ENCODE measurements around the gene WDFY1. TPM values are rescaled to one million over a fixed set of nuclear protein-coding genes. Genes with fewer than 3 reads are reported as not detected.

WDFY1 gene, protein sequence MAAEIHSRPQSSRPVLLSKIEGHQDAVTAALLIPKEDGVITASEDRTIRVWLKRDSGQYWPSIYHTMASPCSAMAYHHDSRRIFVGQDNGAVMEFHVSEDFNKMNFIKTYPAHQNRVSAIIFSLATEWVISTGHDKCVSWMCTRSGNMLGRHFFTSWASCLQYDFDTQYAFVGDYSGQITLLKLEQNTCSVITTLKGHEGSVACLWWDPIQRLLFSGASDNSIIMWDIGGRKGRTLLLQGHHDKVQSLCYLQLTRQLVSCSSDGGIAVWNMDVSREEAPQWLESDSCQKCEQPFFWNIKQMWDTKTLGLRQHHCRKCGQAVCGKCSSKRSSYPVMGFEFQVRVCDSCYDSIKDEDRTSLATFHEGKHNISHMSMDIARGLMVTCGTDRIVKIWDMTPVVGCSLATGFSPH
- 154 and 217 TPM in 2 replicates for total RNA-seq

GRCh38 chr2:223944703-223945531 is at the start of gene WDFY1:
WDFY1 (minus strand) TSS chr2:223945335; CDS start chr2:223945284, 51 bp downstream.
- DNase-seq (ENCODE audit: low read depth, low spot score): peak; percentile 66

- DNase-seq (ENCODE audit: low read depth, low spot score): no peak
Observed at GRCh38 chr2:223994562-223995162, 49.5 kb upstream of the WDFY1 start.

GRCh38 chr2:223993634-223994232 is 48.6 kb upstream of the WDFY1 start:
- DNase-seq (ENCODE audit: low read depth, low spot score): peak; percentile 56

DNA sequence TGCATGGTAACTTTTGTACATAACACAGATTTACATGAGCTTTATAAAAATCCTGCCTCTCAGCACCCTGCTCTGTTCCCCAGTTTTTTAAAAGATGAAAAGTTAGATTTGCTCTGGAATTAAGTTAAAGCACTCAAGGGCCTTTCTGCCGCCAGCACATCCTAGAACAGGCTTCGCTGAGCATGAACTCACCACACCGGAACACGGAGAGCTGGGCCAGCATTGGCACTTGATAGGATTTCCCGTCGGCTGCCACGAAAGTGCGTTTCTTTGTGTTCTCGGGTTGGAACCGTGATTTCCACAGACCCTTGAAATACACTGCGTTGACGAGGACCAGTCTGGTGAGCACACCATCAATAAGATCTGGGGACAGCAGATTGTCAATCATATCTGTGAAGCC is 46.5 kb upstream of the WDFY1 start:
- DNase-seq (ENCODE audit: low read depth, low spot score): no peak

- no peak for DNase-seq (ENCODE audit: low read depth, low spot score)
Observed at GRCh38 chr2:223989856-223990232, 44.7 kb upstream of the WDFY1 start.

GRCh38 chr2:223989206-223989855 is 44.2 kb upstream of the WDFY1 start:
- no peak for DNase-seq (ENCODE audit: low read depth, low spot score)

GRCh38 chr2:223981241-223981640 is 36.1 kb upstream of the WDFY1 start:
- DNase-seq (ENCODE audit: low read depth, low spot score): no peak

- DNase-seq (ENCODE audit: low read depth, low spot score): no peak
Observed at GRCh38 chr2:223980803-223981202, 35.7 kb upstream of the WDFY1 start.

DNA sequence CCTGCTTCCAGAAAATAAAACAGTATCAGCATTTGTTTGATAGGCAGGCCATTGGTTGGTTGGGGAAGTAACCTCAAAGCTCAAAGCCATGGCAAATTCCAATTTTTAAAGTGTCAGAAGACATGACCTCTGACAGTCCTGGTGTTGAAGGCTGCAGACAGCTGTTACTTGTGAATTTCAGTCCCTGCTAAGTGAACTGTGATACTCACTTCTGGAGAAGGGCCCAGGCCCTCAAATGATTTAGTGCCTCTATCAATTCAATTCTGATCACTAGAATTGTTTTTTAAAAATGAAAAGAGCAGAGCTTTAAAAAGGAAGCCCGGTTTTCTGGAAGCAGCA is 35.2 kb upstream of the WDFY1 start:
- DNase-seq (ENCODE audit: low read depth, low spot score): no peak

- DNase-seq (ENCODE audit: low read depth, low spot score): no peak
Observed at GRCh38 chr2:223979730-223980396, 34.7 kb upstream of the WDFY1 start.

DNA sequence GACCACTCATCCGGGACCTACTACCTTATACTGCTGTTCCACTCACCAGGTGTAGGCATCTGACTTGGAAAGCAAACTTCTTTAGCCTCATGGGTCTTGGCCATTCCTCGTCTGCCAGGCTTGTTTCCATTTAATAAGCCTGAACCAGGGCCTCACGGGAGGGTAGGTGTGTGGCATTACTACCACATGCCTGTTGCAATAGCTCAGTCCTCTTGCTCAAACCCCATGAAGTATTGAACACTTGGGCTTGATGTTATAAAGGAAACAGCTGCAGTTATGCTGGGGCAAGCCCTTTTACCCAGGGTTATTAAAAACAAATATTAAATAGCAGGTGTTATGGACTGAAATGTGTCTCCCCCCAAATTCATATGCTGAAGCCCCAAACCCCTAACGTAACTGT is 33.3 kb upstream of the WDFY1 start:
- DNase-seq (ENCODE audit: low read depth, low spot score): no peak

DNA sequence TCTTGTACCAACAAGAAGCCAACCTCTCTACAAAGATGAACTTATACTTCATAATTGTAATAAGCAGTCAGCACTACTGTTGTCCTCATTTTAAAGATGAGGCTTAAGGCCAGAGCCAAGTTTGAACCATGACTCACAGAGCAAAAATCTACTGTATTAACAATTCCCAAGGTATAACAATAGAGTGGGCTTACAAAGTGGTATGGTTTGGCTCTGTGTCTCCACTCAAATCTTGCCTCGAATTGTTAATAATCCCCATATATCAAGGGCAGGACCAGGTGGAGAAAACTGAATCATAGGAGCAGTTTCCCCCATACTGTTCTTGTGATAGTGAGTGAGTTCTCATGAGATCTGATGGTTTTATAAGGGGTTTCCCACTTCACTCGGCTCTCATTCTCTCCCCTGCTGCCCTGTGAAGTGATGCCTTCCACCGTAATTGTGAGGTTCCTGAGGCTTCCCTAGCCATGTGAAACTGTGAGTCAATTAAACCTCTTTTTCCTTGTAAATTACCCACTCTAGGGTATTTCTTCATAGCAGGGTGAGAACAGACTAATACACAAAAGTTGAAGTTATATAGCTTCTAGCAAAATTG is 31.6 kb upstream of the WDFY1 start:
- DNase-seq (ENCODE audit: low read depth, low spot score): peak; percentile 53

DNA sequence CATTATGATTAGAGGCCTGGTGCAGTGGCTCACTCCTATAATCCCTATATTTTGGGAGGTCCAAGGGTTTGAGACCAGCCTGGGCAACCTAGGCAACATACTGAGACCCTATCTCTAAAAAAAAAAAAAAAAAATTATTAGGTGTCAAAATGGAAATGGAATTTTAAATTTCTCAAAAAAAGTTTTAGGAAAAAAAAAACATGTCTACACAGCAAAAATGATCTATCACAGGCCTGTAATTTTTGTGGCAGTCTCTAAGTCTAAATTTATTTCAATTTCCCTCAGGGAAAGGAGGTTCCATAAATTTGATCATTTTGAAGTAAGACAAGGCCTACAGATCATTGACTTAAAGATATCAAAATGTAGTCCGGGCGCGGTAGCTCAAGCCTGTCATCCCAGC is 28.5 kb upstream of the WDFY1 start:
- DNase-seq (ENCODE audit: low read depth, low spot score): no peak

GRCh38 chr2:223972656-223973102 is 27.5 kb upstream of the WDFY1 start:
- no peak for DNase-seq (ENCODE audit: low read depth, low spot score)

DNA sequence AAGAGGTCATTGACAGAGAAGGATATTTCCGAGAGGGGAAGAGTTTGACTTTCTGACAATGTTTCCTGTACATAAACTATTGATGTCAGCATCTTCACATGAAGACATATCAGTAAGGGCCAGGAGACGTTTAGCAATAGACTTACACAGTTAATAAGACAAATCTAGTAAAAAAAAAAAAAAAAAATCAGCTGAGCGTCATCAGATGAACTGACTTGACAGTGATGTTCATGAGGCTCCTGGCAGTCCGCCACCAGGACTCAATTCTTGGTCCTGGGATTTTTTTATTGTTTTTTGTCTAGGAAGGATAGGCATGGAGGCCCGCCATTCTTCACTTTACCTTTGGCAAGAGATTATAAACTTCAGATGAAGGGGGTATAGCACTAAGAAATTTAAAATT is 26.6 kb upstream of the WDFY1 start:
- DNase-seq (ENCODE audit: low read depth, low spot score): no peak

GRCh38 chr2:223970343-223971128 is 25.4 kb upstream of the WDFY1 start:
- peak; percentile 13 for DNase-seq (ENCODE audit: low read depth, low spot score)

GRCh38 chr2:223969856-223970255 is 24.7 kb upstream of the WDFY1 start:
- no peak for DNase-seq (ENCODE audit: low read depth, low spot score)

- DNase-seq (ENCODE audit: low read depth, low spot score): no peak
Observed at GRCh38 chr2:223969315-223969714, 24.2 kb upstream of the WDFY1 start.

GRCh38 chr2:223967981-223968380 is 22.8 kb upstream of the WDFY1 start:
- DNase-seq (ENCODE audit: low read depth, low spot score): no peak

DNA sequence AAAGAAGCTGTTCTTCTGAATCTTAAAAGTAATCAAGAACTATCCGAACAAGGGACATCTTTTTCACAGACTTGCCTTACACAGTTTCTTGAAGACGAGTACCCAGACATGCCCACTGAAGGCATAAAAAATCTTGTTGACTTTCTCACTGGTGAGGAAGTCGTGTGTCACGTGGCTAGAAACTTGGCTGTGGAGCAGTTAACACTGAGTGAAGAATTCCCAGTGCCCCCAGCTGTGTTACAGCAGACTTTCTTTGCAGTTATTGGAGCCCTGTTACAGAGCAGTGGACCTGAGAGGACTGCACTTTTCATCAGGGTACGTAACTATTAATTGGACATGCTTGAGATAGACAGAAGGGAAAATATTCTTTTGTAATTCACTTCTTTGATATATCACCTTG is 14.6 kb upstream of the WDFY1 start:
- DNase-seq (ENCODE audit: low read depth, low spot score): no peak

Data from pulmonary artery endothelial cell (primary cell).